SK-N-SH (cell line): ENCODE data around the gene CADM2. TPM values are rescaled to one million over a fixed set of nuclear protein-coding genes. Genes with fewer than 3 reads are reported as not detected.

Experiments used
- CTCF ChIA-PET: fragments of 300-600, 350-600 bp; formaldehyde crosslinking; extraction: SDS; loops from one replicate; lab custom pipeline; 2021; lab: Yijun Ruan, JAX
- POLR2A ChIA-PET: fragments of 350-600 bp; sonication (Branson Sonifier 250); formaldehyde crosslinking; extraction: SDS; loops from one replicate; lab custom pipeline; 2020; ENCODE audit warnings: antibody characterized with exemption, inconsistent platforms; lab: Yijun Ruan, JAX
- DNase-seq: peaks from one replicate; pipeline ENCODE4 v3.0.0; 2012
- H2AFZ ChIP-seq: fragments of 200-600 bp; sonication (generic); 2 replicates; pipeline ENCODE4 v1.8.1; 2016; ENCODE audit warnings: antibody characterized with exemption, mild to moderate bottlenecking, low read depth
- H3F3A ChIP-seq: fragments of 200-600 bp; sonication (generic); replicated peaks from 2 replicates; pipeline ENCODE3; 2016; ENCODE audit warnings: antibody characterized with exemption, mild to moderate bottlenecking; ENCODE audit not compliant: insufficient read depth
- H3K27ac ChIP-seq, 2 experiments: fragments of 200-500 bp in 1 of 2; fragments of 200-600 bp in 1 of 2; sonication (Bioruptor generic) in 1 of 2; sonication (generic), shearing (Covaris generic) in 1 of 2; 2 replicates each; pipeline versions ENCODE4 v1.5.1 to v1.6.1; 2014 to 2016; ENCODE audit warnings: low read depth in 2 of 2, inconsistent platforms in 1 of 2, low read length in 1 of 2, mild to moderate bottlenecking in 1 of 2, mixed read lengths in 1 of 2
- H3K27me3 ChIP-seq: fragments of 200-600 bp; sonication (generic), shearing (Covaris generic); 2 replicates; pipeline ENCODE4 v1.6.1; 2016; ENCODE audit warnings: mixed run types; ENCODE audit not compliant: insufficient read depth
- H3K36me3 ChIP-seq, 2 experiments: fragments of 200-500 bp in 1 of 2; fragments of 200-600 bp in 1 of 2; sonication (Bioruptor generic) in 1 of 2; sonication (generic) in 1 of 2; replicated peaks in 1 of 2; 2 replicates each; pipeline versions ENCODE3 to v1.5.1; 2014 to 2016; ENCODE audit warnings: low read length in 1 of 2, mild to moderate bottlenecking in 1 of 2; ENCODE audit not compliant: insufficient read depth in 2 of 2, control insufficient read depth in 1 of 2
- H3K4me1 ChIP-seq, 2 experiments: fragments of 200-500 bp in 1 of 2; fragments of 200-600 bp in 1 of 2; sonication (Bioruptor generic) in 1 of 2; sonication (generic), shearing (Covaris generic) in 1 of 2; 2 replicates each; pipeline versions ENCODE4 v1.5.1 to v1.6.1; 2014 to 2016; ENCODE audit warnings: low read depth in 1 of 2, low read length in 1 of 2, mixed run types in 1 of 2; ENCODE audit not compliant: insufficient read depth in 2 of 2, control insufficient read depth in 1 of 2
- H3K4me2 ChIP-seq: fragments of 200-600 bp; sonication (generic), shearing (Covaris generic); 2 replicates; pipeline ENCODE4 v1.6.1; 2017; ENCODE audit warnings: mixed run types
- H3K4me3 ChIP-seq, 2 experiments: fragments of 200-500 bp in 1 of 2; fragments of 200-600 bp in 1 of 2; sonication (Bioruptor generic) in 1 of 2; sonication (generic), shearing (Covaris generic) in 1 of 2; 2 replicates each; pipeline versions ENCODE4 v1.5.1 to v1.8.1; 2014 to 2016; ENCODE audit warnings: low read depth in 2 of 2, inconsistent platforms in 1 of 2, low read length in 1 of 2, mild to moderate bottlenecking in 1 of 2, mixed read lengths in 1 of 2, moderate library complexity in 1 of 2
- H3K79me2 ChIP-seq: fragments of 200-600 bp; sonication (generic); 2 replicates; pipeline ENCODE4 v1.8.1; 2017; ENCODE audit warnings: mild to moderate bottlenecking; ENCODE audit not compliant: insufficient read depth
- H3K9ac ChIP-seq: fragments of 200-600 bp; sonication (generic); 2 replicates; pipeline ENCODE4 v1.6.1; 2017; ENCODE audit warnings: mixed run types
- H3K9me2 ChIP-seq: fragments of 200-600 bp; sonication (generic); 2 replicates; pipeline ENCODE4 v1.6.1; 2017; ENCODE audit warnings: mixed run types
- H3K9me3 ChIP-seq: fragments of 200-600 bp; sonication (generic); 2 replicates; pipeline ENCODE4 v1.6.1; 2017; ENCODE audit warnings: mixed run types, mild to moderate bottlenecking, moderate library complexity
- H4K20me1 ChIP-seq: fragments of 200-600 bp; sonication (generic); 2 replicates; pipeline ENCODE4 v1.6.1; 2017; ENCODE audit warnings: mild to moderate bottlenecking, mixed run types; ENCODE audit not compliant: insufficient read depth
- CHD2 ChIP-seq: fragments of 150-350 bp; IDR thresholded peaks from 2 replicates; pipeline ENCODE4 v1.6.1; 2018; ENCODE audit warnings: low read length; ENCODE audit not compliant: partially characterized antibody
- EP300 ChIP-seq, 2 experiments: IDR thresholded peaks; 2 replicates each; pipeline versions ENCODE4 v1.4.0 to v1.6.1; 2012; ENCODE audit warnings: borderline replicate concordance in 1 of 2, low read depth in 1 of 2, low read length in 1 of 2
- EZH2phosphoT487 ChIP-seq: fragments of 200-600 bp; sonication (generic); IDR thresholded peaks from 2 replicates; pipeline ENCODE4 v1.6.1; 2017; ENCODE audit warnings: low read depth, mixed run types, mild to moderate bottlenecking, antibody characterized with exemption, moderate library complexity, borderline replicate concordance
- FOXJ3 ChIP-seq: sonication (generic); formaldehyde crosslinking; IDR thresholded peaks from 2 replicates; pipeline ENCODE4 v1.5.1; 2020; ENCODE audit warnings: mild to moderate bottlenecking, missing genetic modification reagents
- FOXM1 ChIP-seq: IDR thresholded peaks from 2 replicates; pipeline ENCODE4 v1.4.0; 2012; ENCODE audit warnings: low read depth, mild to moderate bottlenecking
- GABPA ChIP-seq: IDR thresholded peaks from 2 replicates; pipeline ENCODE4 v1.4.0; 2012; ENCODE audit warnings: low read depth, mild to moderate bottlenecking
- GATA2 ChIP-seq: sonication (generic); formaldehyde crosslinking; IDR thresholded peaks from 2 replicates; pipeline ENCODE4 v1.5.0; 2020; ENCODE audit warnings: mild to moderate bottlenecking, missing genetic modification reagents
- JUND ChIP-seq: IDR thresholded peaks from 2 replicates; pipeline ENCODE4 v1.4.0; 2012
- MXI1 ChIP-seq: IDR thresholded peaks from 2 replicates; pipeline ENCODE4 v1.6.1; 2012; ENCODE audit warnings: mild to moderate bottlenecking, low read depth, low read length, improper control_type of control experiment
- PBX3 ChIP-seq: IDR thresholded peaks from 2 replicates; pipeline ENCODE4; 2012
- POLR2AphosphoS5 ChIP-seq: IDR thresholded peaks from 2 replicates; pipeline ENCODE4 v1.6.1; 2012; ENCODE audit warnings: low read depth, low read length
- RCOR1 ChIP-seq: fragments of 150-350 bp; IDR thresholded peaks from 2 replicates; pipeline ENCODE4 v1.6.1; 2017; ENCODE audit warnings: antibody characterized with exemption, low read length
- REST ChIP-seq: IDR thresholded peaks from 2 replicates; pipeline ENCODE4 v1.6.1; 2012; ENCODE audit warnings: mild to moderate bottlenecking, low read depth, low read length, moderate library complexity
- RFX5 ChIP-seq: IDR thresholded peaks from 2 replicates; pipeline ENCODE4 v1.6.1; 2012; ENCODE audit warnings: mild to moderate bottlenecking, improper control_type of control experiment, low read length
- SIN3A ChIP-seq: IDR thresholded peaks from 2 replicates; pipeline ENCODE4 v1.6.1; 2012; ENCODE audit warnings: low read depth, mild to moderate bottlenecking, low read length, moderate library complexity, borderline replicate concordance
- SMC3 ChIP-seq: IDR thresholded peaks from 2 replicates; pipeline ENCODE4 v1.6.1; 2012; ENCODE audit warnings: low read depth, low read length, improper control_type of control experiment
- TEAD4 ChIP-seq: IDR thresholded peaks from 2 replicates; pipeline ENCODE4 v1.4.0; 2012; ENCODE audit warnings: mild to moderate bottlenecking, borderline replicate concordance; ENCODE audit not compliant: insufficient read depth
- whole genome bisulfite sequencing: methylation state at CpG from one replicate; pipeline ENCODE4 v1.1.6; 2017; ENCODE audit warnings: low lambda C conversion rate; 5-methylcytosine and 5-hydroxymethylcytosine counted together
- polyA plus RNA-seq, 3 experiments: library from polyadenylated mRNA; depleted of rRNA; stranded (reverse); fragments of >200 nt; gene quantifications; 2 replicates each; pipeline ENCODE4 v1.2.3, GENCODE V29; 2012
- TF ChIP-seq, protein P1 (sequence below): IDR thresholded peaks from 2 replicates; pipeline ENCODE4 v1.4.0; 2012; ENCODE audit warnings: low read depth
- TF ChIP-seq, protein P2 (sequence below): IDR thresholded peaks from 2 replicates; pipeline ENCODE4 v1.4.0; 2012; ENCODE audit warnings: low read depth, borderline replicate concordance

Gene CADM2
- polyA plus RNA-seq, 1 of the 3 experiments (the other 2 are of a cell fraction), result 0.46 TPM

GRCh38 chr3:85605066-85605465, 646.3 kb downstream of the CADM2 start:
- WGBS, result 42% methylated on average over 2 of the region's 2 CpGs
- Histone ChIP-seq H2AFZ (no peak overlapping the region), H3K9me3 (no peaks in the 10 kb centered on the region), H4K20me1 (no peaks in the 10 kb centered on the region), H3K27me3 (no peaks in the 10 kb centered on the region), H3K79me2 (no peaks in the 10 kb centered on the region), H3K9me2 (no peaks in the 10 kb centered on the region), H3K27ac (no peak overlapping the region), H3K36me3 (no peaks in the 10 kb centered on the region), H3F3A (no peaks in the 10 kb centered on the region), H3K4me2 (no peak overlapping the region), H3K4me3 (no peak overlapping the region), H3K9ac (no peak overlapping the region), H3K4me1 (no peaks in the 10 kb centered on the region)
- TF ChIP-seq GABPA (no peak), MXI1 (no peak), FOXJ3 (no peak), JUND (no peak), RCOR1 (no peak), FOXM1 (no peak), EZH2phosphoT487 (no peak), REST (no peak), TEAD4 (no peak), POLR2AphosphoS5 (no peak), GATA2 (CRISPR knock-in tag) (no peak), PBX3 (no peak), EP300 (IDR thresholded peaks at IDR 0.05; ENCODE audit: borderline replicate concordance in 1 of 2, low read depth in 1 of 2, low read length in 1 of 2) (no peak), CHD2 (no peak)
- DNase-seq, result no peak
- ChIA-PET CTCF (interaction anchor here (2.1 kb wide), 1 partner anchor 38 kb away, joined by 4 read pairs; no protein-coding TSS in a partner anchor), POLR2A (no interaction called here)

DNA sequence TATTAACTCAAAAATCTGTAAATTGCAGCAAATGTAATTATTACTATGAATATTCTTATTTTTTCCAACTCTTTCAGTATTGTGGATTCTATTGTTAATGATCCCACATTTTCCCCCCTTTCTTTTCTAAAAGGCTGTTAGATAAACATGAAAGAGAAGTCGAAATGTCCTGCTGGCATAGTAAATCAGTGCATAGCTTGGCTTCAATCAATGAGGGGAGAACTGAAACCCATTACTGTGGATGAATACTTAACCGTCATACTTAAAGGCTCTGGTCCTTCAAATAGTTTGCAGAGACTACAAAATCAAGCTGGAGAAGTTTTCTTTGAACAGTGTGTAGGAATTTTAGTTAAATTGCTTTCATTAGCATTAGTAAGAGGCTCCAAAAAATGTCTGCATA, 667.9 kb downstream of the CADM2 start:
- Histone ChIP-seq H3K9ac (no peak overlapping the region), H3F3A (no peaks in the 10 kb centered on the region), H3K9me2 (no peaks in the 10 kb centered on the region), H4K20me1 (no peaks in the 10 kb centered on the region), H3K9me3 (no peaks in the 10 kb centered on the region), H3K79me2 (no peaks in the 10 kb centered on the region), H2AFZ (no peak overlapping the region), H3K4me1 (no peaks in the 10 kb centered on the region), H3K27ac (no peak overlapping the region), H3K4me2 (no peak overlapping the region), H3K36me3 (no peaks in the 10 kb centered on the region), H3K4me3 (no peak overlapping the region), H3K27me3 (no peaks in the 10 kb centered on the region)
- CTCF ChIA-PET, result no interaction called here
- DNase-seq, result no peak
- POLR2A ChIA-PET, result no interaction called here
- 16% methylated on average over 2 of the region's 2 CpGs for WGBS
- TF ChIP-seq, protein P1, sequence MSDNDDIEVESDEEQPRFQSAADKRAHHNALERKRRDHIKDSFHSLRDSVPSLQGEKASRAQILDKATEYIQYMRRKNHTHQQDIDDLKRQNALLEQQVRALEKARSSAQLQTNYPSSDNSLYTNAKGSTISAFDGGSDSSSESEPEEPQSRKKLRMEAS, result no peak
- TF ChIP-seq JUND, result no peak
- no peak for TF ChIP-seq SMC3
- no peak for TF ChIP-seq SIN3A
- no peak for TF ChIP-seq RFX5
- TF ChIP-seq TEAD4, result no peak
- no peak for TF ChIP-seq EZH2phosphoT487
- TF ChIP-seq, protein P2, sequence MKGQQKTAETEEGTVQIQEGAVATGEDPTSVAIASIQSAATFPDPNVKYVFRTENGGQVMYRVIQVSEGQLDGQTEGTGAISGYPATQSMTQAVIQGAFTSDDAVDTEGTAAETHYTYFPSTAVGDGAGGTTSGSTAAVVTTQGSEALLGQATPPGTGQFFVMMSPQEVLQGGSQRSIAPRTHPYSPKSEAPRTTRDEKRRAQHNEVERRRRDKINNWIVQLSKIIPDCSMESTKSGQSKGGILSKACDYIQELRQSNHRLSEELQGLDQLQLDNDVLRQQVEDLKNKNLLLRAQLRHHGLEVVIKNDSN, result no peak
- TF ChIP-seq FOXM1, result no peak
- no peak for TF ChIP-seq GABPA
